Retinal pigment epithelial cell (primary cell): ENCODE results near the gene LDLRAD3.
A peak's percentile ranks its signal among the peaks of the same experiment; 100 is the strongest.

Experiments used
- DNase-seq: peaks from one replicate; pipeline ENCODE4 v3.0.0-alpha.2; 2010; ENCODE audit warnings: low read depth
- H3K4me3 ChIP-seq: 2 replicates; pipeline ENCODE4 v1.5.1; 2011; ENCODE audit warnings: mild to moderate bottlenecking, low read length, control low read depth, moderate library complexity
- CTCF ChIP-seq: conservative IDR thresholded peaks from 2 replicates; pipeline ENCODE4 v1.5.1; 2011; ENCODE audit warnings: low read depth, low read length, control low read depth, inconsistent platforms

The LDLRAD3 gene

GRCh38 chr11:36160091-36160490 is 216.2 kb downstream of the LDLRAD3 start:
- no peak for TF ChIP-seq CTCF
- DNase-seq = no peak

GRCh38 chr11:36161572-36161971 is 217.7 kb downstream of the LDLRAD3 start:
- no peak for DNase-seq
- TF ChIP-seq CTCF = no peak
- H3K4me3 ChIP-seq = no peak overlapping the region

More at GRCh38 chr11:36160091-36160490, 216.2 kb downstream of the LDLRAD3 start:
- no peak overlapping the region for H3K4me3 ChIP-seq

- no peak overlapping the region for H3K4me3 ChIP-seq
- TF ChIP-seq CTCF = no peak
- peak; percentile 39 for DNase-seq
Measured at GRCh38 chr11:36162006-36162882, 218.4 kb downstream of the LDLRAD3 start.

GRCh38 chr11:36162883-36163434 is 219.1 kb downstream of the LDLRAD3 start:
- no peak overlapping the region for H3K4me3 ChIP-seq
- no peak for TF ChIP-seq CTCF
- DNase-seq = peak; percentile 86

GRCh38 chr11:36164506-36165250 is 220.8 kb downstream of the LDLRAD3 start:
- no peak overlapping the region for H3K4me3 ChIP-seq
- TF ChIP-seq CTCF = no peak
- DNase-seq = no peak

- no peak for DNase-seq
- TF ChIP-seq CTCF = no peak
- H3K4me3 ChIP-seq = no peak overlapping the region
Measured at GRCh38 chr11:36165621-36166397, 221.9 kb downstream of the LDLRAD3 start.
